ENCODE data around the gene FCHO2. TPM values are rescaled to one million over a fixed set of nuclear protein-coding genes. Genes with fewer than 3 reads are reported as not detected.

Gene FCHO2
- total RNA-seq, 2 donors from 2014 or later, result 16.8 to 18.5 TPM

DNA sequence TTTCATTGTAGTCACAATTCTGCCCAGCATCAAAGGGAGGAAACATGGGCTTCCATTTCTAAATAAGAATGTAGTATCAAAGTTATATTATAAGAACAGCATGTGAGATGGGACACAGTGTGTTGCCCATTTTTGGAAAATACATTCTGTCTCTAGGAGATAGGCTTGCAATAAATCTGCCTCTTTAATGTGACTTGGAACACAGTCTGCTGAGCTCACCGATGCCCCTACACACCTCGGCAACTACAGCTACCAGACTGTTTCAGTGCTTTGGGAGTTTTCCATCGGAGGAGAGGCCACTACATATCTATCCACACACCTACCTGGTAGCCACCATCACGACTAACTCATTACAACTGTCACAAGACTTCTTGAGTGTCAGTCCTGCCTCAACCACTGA, 18.9 kb upstream of the FCHO2 start:
- peaks cover 10% of the 10 kb centered on the region for H3K4me1 Mint-ChIP-seq
- no peak for DNase-seq
- peaks cover 3% of the 10 kb centered on the region for H3K36me3 Mint-ChIP-seq (ENCODE audit: low read depth)
- Histone ChIP-seq H3K4me1 (ENCODE audit: control insufficient read depth, insufficient read depth, low read length) (no peaks in the 10 kb centered on the region), H3K27me3 (ENCODE audit: control insufficient read depth, insufficient read depth, low read length, poor library complexity, severe bottlenecking) (no peaks in the 10 kb centered on the region), H3K27ac (ENCODE audit: low read depth, low read length) (no peak overlapping the region), H3K9me3 (ENCODE audit: control insufficient read depth, low read length) (no peaks in the 10 kb centered on the region), H3K36me3 (ENCODE audit: control insufficient read depth, insufficient read depth, low read length) (no peaks in the 10 kb centered on the region), H3K4me3 (ENCODE audit: low read length) (no peak overlapping the region), H3K9ac (ENCODE audit: extremely low read depth, low read length, poor library complexity, severe bottlenecking) (no peak overlapping the region)
- peaks cover 23% of the 10 kb centered on the region for H3K9me3 Mint-ChIP-seq
- H3K27me3 Mint-ChIP-seq (ENCODE audit: insufficient read depth), result peaks cover 2% of the 10 kb centered on the region
- H3K4me3 Mint-ChIP-seq, result no peak overlapping the region
- H3K27ac Mint-ChIP-seq, result no peak overlapping the region
- WGBS, 2 experiments (ENCODE audit: insufficient coverage in 1 of 2, insufficient read length in 1 of 2), result 93% methylated on average over 3 to 4 of the region's 4 CpGs
- TF ChIP-seq, protein P1, sequence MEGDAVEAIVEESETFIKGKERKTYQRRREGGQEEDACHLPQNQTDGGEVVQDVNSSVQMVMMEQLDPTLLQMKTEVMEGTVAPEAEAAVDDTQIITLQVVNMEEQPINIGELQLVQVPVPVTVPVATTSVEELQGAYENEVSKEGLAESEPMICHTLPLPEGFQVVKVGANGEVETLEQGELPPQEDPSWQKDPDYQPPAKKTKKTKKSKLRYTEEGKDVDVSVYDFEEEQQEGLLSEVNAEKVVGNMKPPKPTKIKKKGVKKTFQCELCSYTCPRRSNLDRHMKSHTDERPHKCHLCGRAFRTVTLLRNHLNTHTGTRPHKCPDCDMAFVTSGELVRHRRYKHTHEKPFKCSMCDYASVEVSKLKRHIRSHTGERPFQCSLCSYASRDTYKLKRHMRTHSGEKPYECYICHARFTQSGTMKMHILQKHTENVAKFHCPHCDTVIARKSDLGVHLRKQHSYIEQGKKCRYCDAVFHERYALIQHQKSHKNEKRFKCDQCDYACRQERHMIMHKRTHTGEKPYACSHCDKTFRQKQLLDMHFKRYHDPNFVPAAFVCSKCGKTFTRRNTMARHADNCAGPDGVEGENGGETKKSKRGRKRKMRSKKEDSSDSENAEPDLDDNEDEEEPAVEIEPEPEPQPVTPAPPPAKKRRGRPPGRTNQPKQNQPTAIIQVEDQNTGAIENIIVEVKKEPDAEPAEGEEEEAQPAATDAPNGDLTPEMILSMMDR (conservative IDR thresholded peaks at IDR 0.05), result no peak

DNA sequence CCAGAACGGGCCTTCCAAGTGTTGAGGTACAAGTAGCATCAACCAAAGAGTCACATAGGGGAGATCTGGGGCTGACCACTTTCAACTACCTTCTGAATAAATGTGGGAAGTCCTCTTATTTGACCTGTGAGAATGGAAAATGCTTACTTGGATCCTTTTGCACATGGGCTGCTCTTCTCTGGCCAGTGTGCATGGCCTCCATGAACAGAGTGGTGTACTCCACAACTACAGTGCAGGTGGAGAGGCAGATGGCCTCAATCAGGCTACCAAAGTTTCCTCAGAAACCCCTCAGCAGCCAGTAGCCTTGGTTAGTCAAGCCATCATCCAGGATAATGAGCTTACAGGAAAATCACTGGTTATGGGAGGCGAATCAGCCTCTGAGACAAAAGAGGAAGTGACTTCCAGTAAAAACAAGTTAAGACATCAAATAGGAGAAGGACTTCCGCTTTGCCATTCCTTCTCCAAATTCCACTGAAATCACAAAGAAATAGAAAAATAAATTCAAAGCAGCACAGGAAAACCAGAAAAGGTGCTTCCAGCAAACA, 18.3 kb upstream of the FCHO2 start:
- Mint-ChIP-seq H3K36me3 (ENCODE audit: low read depth) (peaks cover 3% of the 10 kb centered on the region), H3K27ac (no peak overlapping the region), H3K9me3 (peaks cover 23% of the 10 kb centered on the region), H3K27me3 (ENCODE audit: insufficient read depth) (peaks cover 2% of the 10 kb centered on the region), H3K4me1 (peaks cover 10% of the 10 kb centered on the region), H3K4me3 (no peak overlapping the region)
- H3K9me3 ChIP-seq (ENCODE audit: control insufficient read depth, low read length), result no peaks in the 10 kb centered on the region
- no peaks in the 10 kb centered on the region for H3K36me3 ChIP-seq (ENCODE audit: control insufficient read depth, insufficient read depth, low read length)
- H3K27me3 ChIP-seq (ENCODE audit: control insufficient read depth, insufficient read depth, low read length, poor library complexity, severe bottlenecking), result no peaks in the 10 kb centered on the region
- DNase-seq, result no peak
- 89 to 94% methylated on average over 2 to 3 of the region's 3 CpGs for WGBS, 2 experiments (ENCODE audit: insufficient coverage in 1 of 2, insufficient read length in 1 of 2)
- no peaks in the 10 kb centered on the region for H3K4me1 ChIP-seq (ENCODE audit: control insufficient read depth, insufficient read depth, low read length)
- no peak overlapping the region for H3K27ac ChIP-seq (ENCODE audit: low read depth, low read length)
- TF ChIP-seq, protein P1 (conservative IDR thresholded peaks at IDR 0.05), result no peak
- no peak overlapping the region for H3K4me3 ChIP-seq (ENCODE audit: low read length)
- no peak overlapping the region for H3K9ac ChIP-seq (ENCODE audit: extremely low read depth, low read length, poor library complexity, severe bottlenecking)

DNA sequence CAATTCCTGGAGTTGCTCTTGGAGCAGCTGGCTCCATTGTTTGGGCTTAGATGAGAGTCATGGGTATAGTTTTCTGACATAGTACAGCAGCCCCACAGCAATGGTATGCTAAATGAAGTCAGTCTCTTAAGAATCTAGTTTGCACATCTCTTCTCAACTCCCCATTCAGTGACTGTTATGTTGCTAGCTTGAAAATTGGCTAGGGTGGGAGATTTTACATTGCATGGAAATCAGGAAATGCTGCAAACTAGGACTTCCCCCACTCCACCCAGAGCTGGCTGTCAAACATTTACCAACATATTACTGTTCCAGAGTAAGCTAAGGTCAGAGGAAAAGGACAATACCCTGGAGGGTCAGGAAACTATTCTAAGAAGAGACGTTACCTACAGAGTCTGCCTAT, 17.6 kb upstream of the FCHO2 start:
- Mint-ChIP-seq H3K27ac (no peak overlapping the region), H3K4me3 (no peak overlapping the region), H3K4me1 (peaks cover 10% of the 10 kb centered on the region), H3K36me3 (ENCODE audit: low read depth) (peaks cover 3% of the 10 kb centered on the region), H3K27me3 (ENCODE audit: insufficient read depth) (peaks cover 2% of the 10 kb centered on the region), H3K9me3 (peaks cover 23% of the 10 kb centered on the region)
- H3K27me3 ChIP-seq (ENCODE audit: control insufficient read depth, insufficient read depth, low read length, poor library complexity, severe bottlenecking), result no peaks in the 10 kb centered on the region
- H3K4me1 ChIP-seq (ENCODE audit: control insufficient read depth, insufficient read depth, low read length), result no peaks in the 10 kb centered on the region
- H3K4me3 ChIP-seq (ENCODE audit: low read length), result no peak overlapping the region
- 71 to 91% methylated on average over 1 of the region's 1 CpG for WGBS, 2 experiments (ENCODE audit: insufficient coverage in 1 of 2, insufficient read length in 1 of 2)
- TF ChIP-seq, protein P1 (conservative IDR thresholded peaks at IDR 0.05), result no peak
- no peaks in the 10 kb centered on the region for H3K9me3 ChIP-seq (ENCODE audit: control insufficient read depth, low read length)
- DNase-seq, result no peak
- H3K9ac ChIP-seq (ENCODE audit: extremely low read depth, low read length, poor library complexity, severe bottlenecking), result no peak overlapping the region
- H3K27ac ChIP-seq (ENCODE audit: low read depth, low read length), result no peak overlapping the region
- no peaks in the 10 kb centered on the region for H3K36me3 ChIP-seq (ENCODE audit: control insufficient read depth, insufficient read depth, low read length)
